GM10266 (cell line): ENCODE data around the gene MGAT1.
"Not testable (repeated sequence)": the region's sequence is repeated elsewhere in the genome, so short reads cannot be mapped to it uniquely, and the experiment has no call there.

Experiments
- DNase-seq: peaks from one replicate; pipeline ENCODE4 v3.0.0; 2012; ENCODE audit errors: extremely low spot score
- CTCF ChIP-seq: IDR thresholded peaks from 2 replicates; pipeline ENCODE4 v1.5.1; 2012; ENCODE audit warnings: mild to moderate bottlenecking, low read depth; ENCODE audit not compliant: control insufficient read depth, insufficient read depth; ENCODE audit errors: missing control alignments

MGAT1 gene

GRCh38 chr5:180742727-180743126 lies 59.9 kb downstream of the MGAT1 start:
- no peak for TF ChIP-seq CTCF
- no peak for DNase-seq

GRCh38 chr5:180740953-180741352 lies 61.7 kb downstream of the MGAT1 start:
- not testable (repeated sequence) for DNase-seq

GRCh38 chr5:180739958-180740357 lies 62.6 kb downstream of the MGAT1 start, which contains the start of gene OR2Y1:
TSS of gene OR2Y1 (minus strand) at chr5:180740058. CDS start at chr5:180740058, 0 bp downstream.
- no peak for TF ChIP-seq CTCF
- no peak for DNase-seq

- no peak for TF ChIP-seq CTCF
- no peak for DNase-seq
Observed at GRCh38 chr5:180739271-180739670, 63.3 kb downstream of the MGAT1 start.

- TF ChIP-seq CTCF, result no peak
- DNase-seq, result no peak
Observed at GRCh38 chr5:180736536-180736935, 66.1 kb downstream of the MGAT1 start.
